ENCODE data around the gene COMTD1.

The COMTD1 gene

GRCh38 chr10:75235375-75236177 lies at the start of gene COMTD1:
Gene COMTD1 (minus strand): TSS chr10:75235957. CDS start chr10:75235928, 29 bp downstream.
- peak; percentile 82 for DNase-seq (ENCODE audit: low read depth in 2 of 2)

GRCh38 chr10:75283671-75284470 lies 48.1 kb upstream of the COMTD1 start:
- no peak for DNase-seq (ENCODE audit: low read depth in 2 of 2)

GRCh38 chr10:75283078-75283670 lies 47.4 kb upstream of the COMTD1 start:
- no peak for DNase-seq (ENCODE audit: low read depth in 2 of 2)

- DNase-seq (ENCODE audit: low read depth in 2 of 2), result no peak
Measured at GRCh38 chr10:75281974-75282373, 46.2 kb upstream of the COMTD1 start.

- no peak for DNase-seq (ENCODE audit: low read depth in 2 of 2)
Measured at GRCh38 chr10:75280236-75280635, 44.5 kb upstream of the COMTD1 start.

- DNase-seq (ENCODE audit: low read depth in 2 of 2), result no peak
Measured at GRCh38 chr10:75276069-75276872, 40.5 kb upstream of the COMTD1 start.

- no peak for DNase-seq (ENCODE audit: low read depth in 2 of 2)
Measured at GRCh38 chr10:75272896-75273295, 37.1 kb upstream of the COMTD1 start.

- no peak for DNase-seq (ENCODE audit: low read depth in 2 of 2)
Measured at GRCh38 chr10:75272094-75272493, 36.3 kb upstream of the COMTD1 start.

- DNase-seq (ENCODE audit: low read depth in 2 of 2), result no peak
Measured at GRCh38 chr10:75269605-75270004, 33.8 kb upstream of the COMTD1 start.

GRCh38 chr10:75266945-75267344 lies 31.2 kb upstream of the COMTD1 start:
- DNase-seq (ENCODE audit: low read depth in 2 of 2), result no peak

GRCh38 chr10:75265856-75266255 lies 30.1 kb upstream of the COMTD1 start:
- no peak for DNase-seq (ENCODE audit: low read depth in 2 of 2)

GRCh38 chr10:75263806-75264205 lies 28.0 kb upstream of the COMTD1 start:
- no peak for DNase-seq (ENCODE audit: low read depth in 2 of 2)

- DNase-seq (ENCODE audit: low read depth in 2 of 2), result no peak
Measured at GRCh38 chr10:75261813-75262705, 26.3 kb upstream of the COMTD1 start.

- DNase-seq (ENCODE audit: low read depth in 2 of 2), result no peak
Measured at GRCh38 chr10:75260990-75261389, 25.2 kb upstream of the COMTD1 start.

GRCh38 chr10:75254739-75255138 lies 19.0 kb upstream of the COMTD1 start:
- DNase-seq (ENCODE audit: low read depth in 2 of 2), result no peak

GRCh38 chr10:75253281-75254220 lies 17.8 kb upstream of the COMTD1 start:
- DNase-seq (ENCODE audit: low read depth in 2 of 2), result no peak

GRCh38 chr10:75250934-75251333 lies 15.2 kb upstream of the COMTD1 start:
- no peak for DNase-seq (ENCODE audit: low read depth in 2 of 2)

- no peak for DNase-seq (ENCODE audit: low read depth in 2 of 2)
Measured at GRCh38 chr10:75247797-75248196, 12.0 kb upstream of the COMTD1 start.

- no peak for DNase-seq (ENCODE audit: low read depth in 2 of 2)
Measured at GRCh38 chr10:75246506-75246905, 10.7 kb upstream of the COMTD1 start.

Measured in stimulated activated CD8-positive, alpha-beta memory T cell treated with anti-CD3 and anti-CD28 coated beads, Interleukin-15, amount 100 ng/mL, for 4 hours (primary cell).